Trophoblast cell (in vitro differentiated cells and primary cell): ENCODE measurements around the gene TOX2.

Source experiments
- DNase-seq, 2 donors: peaks; one replicate each; pipeline ENCODE4 v3.0.0-alpha.2; 2016
- H2AFZ ChIP-seq: 2 replicates; pipeline ENCODE4 v1.6.1; 2013; ENCODE audit warnings: low read length, moderate library complexity, mild to moderate bottlenecking; ENCODE audit not compliant: insufficient read depth, poor library complexity
- H2AK5ac ChIP-seq: 2 replicates; pipeline ENCODE4 v1.6.1; 2013; ENCODE audit warnings: mild to moderate bottlenecking, low read length
- H2BK120ac ChIP-seq: 2 replicates; pipeline ENCODE4 v1.6.1; 2013; ENCODE audit warnings: low read length, mild to moderate bottlenecking, moderate library complexity; ENCODE audit not compliant: insufficient read depth, poor library complexity
- H2BK12ac ChIP-seq: 2 replicates; pipeline ENCODE4 v1.6.1; 2013; ENCODE audit warnings: mild to moderate bottlenecking, low read length, moderate library complexity
- H2BK5ac ChIP-seq: 2 replicates; pipeline ENCODE4 v1.6.1; 2013; ENCODE audit warnings: low read length, low read depth, moderate library complexity, mild to moderate bottlenecking; ENCODE audit not compliant: poor library complexity
- H3K14ac ChIP-seq: 2 replicates; pipeline ENCODE4 v1.6.1; 2013; ENCODE audit warnings: mild to moderate bottlenecking, low read length
- H3K18ac ChIP-seq: 2 replicates; pipeline ENCODE4 v1.6.1; 2013; ENCODE audit warnings: mild to moderate bottlenecking, low read length
- H3K23ac ChIP-seq: 2 replicates; pipeline ENCODE4 v1.6.1; 2013; ENCODE audit warnings: low read length
- H3K27ac ChIP-seq: 2 replicates; pipeline ENCODE4 v1.5.1; 2013; ENCODE audit warnings: low read depth, mild to moderate bottlenecking, inconsistent platforms, low read length, moderate library complexity
- H3K27me3 ChIP-seq: 2 replicates; pipeline ENCODE4 v1.6.1; 2013; ENCODE audit warnings: inconsistent platforms, mild to moderate bottlenecking, low read length, moderate library complexity; ENCODE audit not compliant: insufficient read depth
- H3K36me3 ChIP-seq, 2 experiments: 1 replicate in 1 of 2; 2 replicates in 1 of 2; pipeline ENCODE4 v1.6.1; 2013; ENCODE audit warnings: low read length in 2 of 2, mild to moderate bottlenecking in 2 of 2, moderate library complexity in 1 of 2; ENCODE audit not compliant: insufficient read depth in 2 of 2, control insufficient read depth in 1 of 2
- H3K4ac ChIP-seq: 2 replicates; pipeline ENCODE4 v1.6.1; 2013; ENCODE audit warnings: low read depth, mild to moderate bottlenecking, low read length, moderate library complexity
- H3K4me1 ChIP-seq, 2 experiments: 1 replicate in 1 of 2; 2 replicates in 1 of 2; pipeline ENCODE4 v1.6.1; 2013; ENCODE audit warnings: low read length in 2 of 2, mild to moderate bottlenecking in 2 of 2, moderate library complexity in 1 of 2; ENCODE audit not compliant: insufficient read depth in 2 of 2, control insufficient read depth in 1 of 2
- H3K4me2 ChIP-seq: 2 replicates; pipeline ENCODE4 v1.6.1; 2013; ENCODE audit warnings: inconsistent platforms, mild to moderate bottlenecking, low read length, moderate library complexity
- H3K4me3 ChIP-seq: 2 replicates; pipeline ENCODE4 v1.5.1; 2013; ENCODE audit warnings: mild to moderate bottlenecking, low read depth, low read length, inconsistent platforms
- H3K79me1 ChIP-seq: one replicate; pipeline ENCODE4 v1.6.1; 2013; ENCODE audit warnings: low read length
- H3K79me2 ChIP-seq: 2 replicates; pipeline ENCODE4 v1.6.1; 2013; ENCODE audit warnings: low read length, mild to moderate bottlenecking; ENCODE audit not compliant: control insufficient read depth, insufficient read depth, poor library complexity
- H3K9ac ChIP-seq: 2 replicates; pipeline ENCODE4 v1.6.1; 2013; ENCODE audit warnings: mild to moderate bottlenecking, low read length
- H3K9me3 ChIP-seq: 2 replicates; pipeline ENCODE4 v1.6.1; 2013; ENCODE audit warnings: low read depth, mild to moderate bottlenecking, control low read depth, inconsistent platforms, low read length; ENCODE audit not compliant: insufficient read depth
- H4K12ac ChIP-seq: 2 replicates; pipeline ENCODE4 v1.6.1; 2013; ENCODE audit warnings: low read depth, mild to moderate bottlenecking, low read length, moderate library complexity
- H4K8ac ChIP-seq: 2 replicates; pipeline ENCODE4 v1.6.1; 2013; ENCODE audit warnings: low read depth, mild to moderate bottlenecking, low read length, moderate library complexity
- H4K91ac ChIP-seq: one replicate; pipeline ENCODE4 v1.6.1; 2013; ENCODE audit warnings: low read depth, mild to moderate bottlenecking, low read length, moderate library complexity
- WGBS: extraction: QIAGEN DNeasy Blood & Tissue Kit; methylation state at CpG from one replicate; pipeline ENCODE4 v1.1.7; 2013; ENCODE audit warnings: missing lambda C conversion rate; ENCODE audit not compliant: insufficient read length, insufficient coverage; ENCODE audit errors: extremely low coverage; 5-methylcytosine and 5-hydroxymethylcytosine counted together

TOX2 gene

GRCh38 chr20:44087857-44088120 is 173.1 kb downstream of the TOX2 start:
- no peak overlapping the region for H3K9ac ChIP-seq
- no peak overlapping the region for H4K8ac ChIP-seq
- no CpG with 5 or more reads among the region's 4 CpGs for WGBS
- no peak overlapping the region for H3K4me2 ChIP-seq
- DNase-seq, result no peak
- H3K27me3 ChIP-seq, result no peaks in the 10 kb centered on the region
- no peaks in the 10 kb centered on the region for H3K9me3 ChIP-seq
- H3K4me3 ChIP-seq, result no peak overlapping the region
- no peak overlapping the region for H3K27ac ChIP-seq
- H3K4ac ChIP-seq, result no peak overlapping the region
- no peak overlapping the region for H3K14ac ChIP-seq
- no peaks in the 10 kb centered on the region for H3K36me3 ChIP-seq
- no peak overlapping the region for H3K18ac ChIP-seq
- H3K23ac ChIP-seq, result no peak overlapping the region
- H2AK5ac ChIP-seq, result no peak overlapping the region
- no peak overlapping the region for H4K91ac ChIP-seq
- no peak overlapping the region for H4K12ac ChIP-seq
- no peak overlapping the region for H2AFZ ChIP-seq
- no peaks in the 10 kb centered on the region for H3K79me2 ChIP-seq
- H2BK12ac ChIP-seq, result no peak overlapping the region
- H2BK120ac ChIP-seq, result no peak overlapping the region
- H3K79me1 ChIP-seq, result peaks cover 2% of the 10 kb centered on the region
- H2BK5ac ChIP-seq, result no peak overlapping the region
- peaks cover 3 to 5% of the 10 kb centered on the region in 2 experiments for H3K4me1 ChIP-seq

- H2BK120ac ChIP-seq, result no peak overlapping the region
- no peak overlapping the region for H3K27ac ChIP-seq
- H4K12ac ChIP-seq, result no peak overlapping the region
- no peak overlapping the region for H3K4ac ChIP-seq
- H3K79me2 ChIP-seq, result no peaks in the 10 kb centered on the region
- WGBS, result no CpG with 5 or more reads among the region's 7 CpGs
- no peak overlapping the region for H2AK5ac ChIP-seq
- no peaks in the 10 kb centered on the region for H3K4me1 ChIP-seq
- H4K8ac ChIP-seq, result no peak overlapping the region
- H3K9ac ChIP-seq, result no peak overlapping the region
- H3K14ac ChIP-seq, result no peak overlapping the region
- no peak overlapping the region for H2BK5ac ChIP-seq
- no peak overlapping the region for H2AFZ ChIP-seq
- H3K9me3 ChIP-seq, result no peaks in the 10 kb centered on the region
- no peak overlapping the region for H3K4me2 ChIP-seq
- no peak overlapping the region for H3K4me3 ChIP-seq
- no peak overlapping the region for H3K18ac ChIP-seq
- no peaks in the 10 kb centered on the region for H3K79me1 ChIP-seq
- no peak overlapping the region for H2BK12ac ChIP-seq
- H3K36me3 ChIP-seq, result no peaks in the 10 kb centered on the region
- no peak overlapping the region for H4K91ac ChIP-seq
- H3K27me3 ChIP-seq, result no peaks in the 10 kb centered on the region
- H3K23ac ChIP-seq, result no peak overlapping the region
- peak in 1 of 2 donors; percentile 25 for DNase-seq
These were observed 175.5 kb downstream of the TOX2 start for GRCh38 chr20:44089987-44090674.

GRCh38 chr20:44091026-44091425 is 176.4 kb downstream of the TOX2 start:
- no peaks in the 10 kb centered on the region for H3K9me3 ChIP-seq
- no peak overlapping the region for H2BK5ac ChIP-seq
- H3K79me1 ChIP-seq, result no peaks in the 10 kb centered on the region
- H3K14ac ChIP-seq, result no peak overlapping the region
- no peak overlapping the region for H3K4ac ChIP-seq
- no peaks in the 10 kb centered on the region for H3K79me2 ChIP-seq
- WGBS, result no CpG with 5 or more reads among the region's 4 CpGs
- no peak overlapping the region for H4K12ac ChIP-seq
- H3K9ac ChIP-seq, result no peak overlapping the region
- H4K91ac ChIP-seq, result no peak overlapping the region
- H3K27ac ChIP-seq, result no peak overlapping the region
- no peak overlapping the region for H2AFZ ChIP-seq
- no peak overlapping the region for H2BK12ac ChIP-seq
- no peaks in the 10 kb centered on the region for H3K4me1 ChIP-seq
- DNase-seq, result no peak
- no peak overlapping the region for H2BK120ac ChIP-seq
- H3K23ac ChIP-seq, result no peak overlapping the region
- no peaks in the 10 kb centered on the region for H3K27me3 ChIP-seq
- H3K4me2 ChIP-seq, result no peak overlapping the region
- no peak overlapping the region for H3K4me3 ChIP-seq
- no peak overlapping the region for H4K8ac ChIP-seq
- H3K18ac ChIP-seq, result no peak overlapping the region
- no peaks in the 10 kb centered on the region for H3K36me3 ChIP-seq
- H2AK5ac ChIP-seq, result no peak overlapping the region

GRCh38 chr20:44092551-44093248 is 178.0 kb downstream of the TOX2 start:
- no peaks in the 10 kb centered on the region for H3K27me3 ChIP-seq
- H2BK120ac ChIP-seq, result no peak overlapping the region
- H3K14ac ChIP-seq, result no peak overlapping the region
- no peak overlapping the region for H3K4ac ChIP-seq
- H2AK5ac ChIP-seq, result no peak overlapping the region
- no peak overlapping the region for H3K27ac ChIP-seq
- H3K36me3 ChIP-seq, result no peaks in the 10 kb centered on the region
- WGBS, result no CpG with 5 or more reads among the region's 9 CpGs
- DNase-seq, result peak in 1 of 2 donors; percentile 47
- no peak overlapping the region for H3K23ac ChIP-seq
- H3K4me3 ChIP-seq, result no peak overlapping the region
- H4K8ac ChIP-seq, result no peak overlapping the region
- no peak overlapping the region for H2AFZ ChIP-seq
- H3K79me2 ChIP-seq, result no peaks in the 10 kb centered on the region
- H3K18ac ChIP-seq, result no peak overlapping the region
- H3K79me1 ChIP-seq, result peaks cover 2% of the 10 kb centered on the region
- H4K12ac ChIP-seq, result no peak overlapping the region
- peaks cover 3% of the 10 kb centered on the region in 2 experiments for H3K4me1 ChIP-seq
- no peak overlapping the region for H2BK5ac ChIP-seq
- no peak overlapping the region for H4K91ac ChIP-seq
- H3K9ac ChIP-seq, result no peak overlapping the region
- no peaks in the 10 kb centered on the region for H3K9me3 ChIP-seq
- no peak overlapping the region for H3K4me2 ChIP-seq
- no peak overlapping the region for H2BK12ac ChIP-seq
